Parathyroid adenoma (tissue), 2 donors: ENCODE measurements around the gene CST1.
"Not testable (repeated sequence)": the region's sequence is repeated elsewhere in the genome, so short reads cannot be mapped to it uniquely, and the experiment has no call there.

Experiments used
- H2AFZ ChIP-seq: fragments of 300-600 bp; sonication (generic); one replicate; pipeline ENCODE4 v1.7.0; 2017; ENCODE audit warnings: antibody characterized with exemption, mild to moderate bottlenecking
- H3K27ac ChIP-seq: fragments of 300-600 bp; sonication (generic); one replicate; pipeline ENCODE4 v1.7.0; 2017
- H3K27me3 ChIP-seq: fragments of 300-600 bp; sonication (generic); one replicate; pipeline ENCODE4 v1.7.0; 2017; ENCODE audit warnings: low read length; ENCODE audit not compliant: control insufficient read depth, insufficient read depth
- H3K36me3 ChIP-seq: fragments of 300-600 bp; sonication (generic); one replicate; pipeline ENCODE4 v1.7.0; 2017; ENCODE audit warnings: low read length; ENCODE audit not compliant: control insufficient read depth, insufficient read depth
- H3K4me1 ChIP-seq: fragments of 300-600 bp; sonication (generic); one replicate; pipeline ENCODE4 v1.7.0; 2017; ENCODE audit warnings: control low read depth
- H3K4me2 ChIP-seq: fragments of 300-600 bp; sonication (generic); one replicate; pipeline ENCODE4 v1.7.0; 2017; ENCODE audit warnings: low read length
- H3K4me3 ChIP-seq: fragments of 300-600 bp; sonication (generic); one replicate; pipeline ENCODE4 v1.7.0; 2017; ENCODE audit warnings: low read depth, low read length
- H3K79me2 ChIP-seq: fragments of 300-600 bp; sonication (generic); one replicate; pipeline ENCODE4 v1.7.0; 2017; ENCODE audit warnings: control low read depth
- H3K9ac ChIP-seq: fragments of 300-600 bp; sonication (generic); one replicate; pipeline ENCODE4 v1.7.0; 2017; ENCODE audit warnings: mild to moderate bottlenecking
- H3K9me3 ChIP-seq: fragments of 300-600 bp; sonication (generic); one replicate; pipeline ENCODE4 v1.7.0; 2017; ENCODE audit warnings: low read length; ENCODE audit not compliant: control insufficient read depth
- TF ChIP-seq, protein P1 (sequence below): fragments of 300-600 bp; sonication (generic); IDR thresholded peaks from one replicate; pipeline ENCODE4 v1.7.0; 2017; ENCODE audit warnings: antibody characterized with exemption, mild to moderate bottlenecking
- donor health status: primary hyperparathyroidism.

Gene CST1

DNA sequence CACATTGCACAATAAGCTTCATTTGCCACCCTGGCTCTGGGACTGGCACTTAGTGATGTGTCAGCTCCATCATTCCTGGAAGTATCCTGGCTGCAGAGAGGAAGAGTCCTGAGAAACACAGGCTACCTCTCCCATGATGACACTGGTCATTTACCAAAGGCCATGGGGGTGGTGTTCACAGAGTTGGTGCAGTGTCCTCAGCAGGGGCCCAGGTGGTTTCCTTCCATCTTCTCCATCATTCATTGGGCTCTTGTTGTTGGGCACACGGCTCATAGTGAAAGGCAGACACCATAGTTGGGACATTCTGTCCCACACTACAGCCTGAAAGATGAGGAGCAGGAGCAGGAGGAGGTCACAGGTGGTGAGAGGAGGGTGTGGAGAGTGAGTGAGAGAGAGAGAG, 15.8 kb upstream of the CST1 start:
- H2AFZ ChIP-seq = no peak overlapping the region
- H3K27ac ChIP-seq = no peak overlapping the region
- H3K4me1 ChIP-seq = no peaks in the 10 kb centered on the region
- no peak overlapping the region for H3K4me2 ChIP-seq
- TF ChIP-seq, protein P1, sequence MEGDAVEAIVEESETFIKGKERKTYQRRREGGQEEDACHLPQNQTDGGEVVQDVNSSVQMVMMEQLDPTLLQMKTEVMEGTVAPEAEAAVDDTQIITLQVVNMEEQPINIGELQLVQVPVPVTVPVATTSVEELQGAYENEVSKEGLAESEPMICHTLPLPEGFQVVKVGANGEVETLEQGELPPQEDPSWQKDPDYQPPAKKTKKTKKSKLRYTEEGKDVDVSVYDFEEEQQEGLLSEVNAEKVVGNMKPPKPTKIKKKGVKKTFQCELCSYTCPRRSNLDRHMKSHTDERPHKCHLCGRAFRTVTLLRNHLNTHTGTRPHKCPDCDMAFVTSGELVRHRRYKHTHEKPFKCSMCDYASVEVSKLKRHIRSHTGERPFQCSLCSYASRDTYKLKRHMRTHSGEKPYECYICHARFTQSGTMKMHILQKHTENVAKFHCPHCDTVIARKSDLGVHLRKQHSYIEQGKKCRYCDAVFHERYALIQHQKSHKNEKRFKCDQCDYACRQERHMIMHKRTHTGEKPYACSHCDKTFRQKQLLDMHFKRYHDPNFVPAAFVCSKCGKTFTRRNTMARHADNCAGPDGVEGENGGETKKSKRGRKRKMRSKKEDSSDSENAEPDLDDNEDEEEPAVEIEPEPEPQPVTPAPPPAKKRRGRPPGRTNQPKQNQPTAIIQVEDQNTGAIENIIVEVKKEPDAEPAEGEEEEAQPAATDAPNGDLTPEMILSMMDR = no peak
- no peaks in the 10 kb centered on the region for H3K79me2 ChIP-seq
- no peaks in the 10 kb centered on the region for H3K36me3 ChIP-seq
- H3K9ac ChIP-seq = no peak overlapping the region
- H3K9me3 ChIP-seq = no peaks in the 10 kb centered on the region
- H3K27me3 ChIP-seq = no peaks in the 10 kb centered on the region
- H3K4me3 ChIP-seq = no peak overlapping the region

DNA sequence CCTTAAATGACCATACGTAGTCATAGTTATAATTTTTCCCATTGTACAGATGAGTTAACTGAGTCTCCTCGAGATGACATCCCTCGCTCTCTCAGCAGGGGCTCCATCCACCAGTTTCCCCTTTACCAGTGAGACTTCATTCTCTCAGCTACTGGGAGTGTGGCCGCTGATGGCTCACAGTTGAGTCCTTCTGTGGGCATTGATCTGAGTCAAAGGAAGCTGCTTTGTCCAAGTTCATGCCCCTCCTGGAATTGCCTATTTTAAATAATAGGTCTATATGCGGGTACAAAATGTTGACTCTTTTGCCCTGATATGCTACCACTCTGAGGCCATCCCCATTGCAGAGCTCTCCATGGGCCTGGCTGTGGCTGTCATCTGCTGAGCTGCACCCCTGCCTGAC, 14.8 kb upstream of the CST1 start:
- Histone ChIP-seq H3K4me2 (no peak overlapping the region), H3K9ac (no peak overlapping the region), H3K79me2 (no peaks in the 10 kb centered on the region), H3K4me1 (no peaks in the 10 kb centered on the region), H3K4me3 (no peak overlapping the region), H3K27me3 (no peaks in the 10 kb centered on the region), H3K36me3 (no peaks in the 10 kb centered on the region), H3K27ac (no peak overlapping the region), H2AFZ (no peak overlapping the region), H3K9me3 (no peaks in the 10 kb centered on the region)
- TF ChIP-seq, protein P1 = no peak

DNA sequence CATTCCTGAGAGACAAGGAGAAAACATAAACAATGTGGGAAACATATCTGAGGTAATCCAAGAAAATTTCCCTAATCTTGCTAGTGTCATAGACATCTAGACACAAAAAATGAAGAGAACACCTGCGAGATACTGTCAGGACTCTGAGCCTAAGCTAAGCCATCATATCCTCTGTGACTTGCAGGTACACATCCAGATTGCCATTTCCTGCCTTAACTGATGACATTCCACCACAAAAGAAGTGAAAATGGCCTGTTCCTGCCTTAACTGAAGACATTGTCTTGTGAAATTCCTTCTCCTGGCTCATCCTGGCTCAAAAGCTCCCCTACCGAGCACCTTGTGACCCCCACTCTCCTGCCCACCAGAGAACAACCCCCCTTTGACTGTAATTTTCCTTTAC, 13.9 kb upstream of the CST1 start:
- H3K27ac ChIP-seq, H3K9ac ChIP-seq: not testable (repeated sequence)

DNA sequence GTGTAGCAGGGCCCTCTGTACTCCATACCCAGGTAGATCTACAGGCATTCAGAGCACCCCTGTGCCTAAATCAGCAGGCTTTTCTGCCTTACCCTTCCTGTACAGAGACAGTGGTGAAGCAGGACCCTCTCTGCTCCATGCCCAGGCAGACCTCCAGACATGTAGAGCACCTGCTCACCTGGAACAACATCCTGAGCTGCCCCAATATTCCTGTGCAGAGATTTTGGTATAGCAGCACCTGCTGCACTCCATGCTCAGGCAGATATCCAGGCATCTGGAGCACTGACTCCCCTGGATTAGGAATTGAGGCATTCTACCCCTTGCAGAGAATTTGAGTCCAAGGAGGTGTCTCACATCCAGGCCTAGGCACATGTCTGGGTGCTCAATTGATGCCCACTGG, 12.6 kb upstream of the CST1 start:
- no peaks in the 10 kb centered on the region for H3K27me3 ChIP-seq
- no peaks in the 10 kb centered on the region for H3K9me3 ChIP-seq
- no peak overlapping the region for H3K4me2 ChIP-seq
- no peaks in the 10 kb centered on the region for H3K36me3 ChIP-seq
- no peaks in the 10 kb centered on the region for H3K4me1 ChIP-seq
- no peak overlapping the region for H3K4me3 ChIP-seq
- no peak overlapping the region for H2AFZ ChIP-seq
- TF ChIP-seq, protein P1 = no peak
- no peak overlapping the region for H3K27ac ChIP-seq
- H3K9ac ChIP-seq = no peak overlapping the region
- H3K79me2 ChIP-seq = no peaks in the 10 kb centered on the region

More for the DNA sequence above, 13.9 kb upstream of the CST1 start:
- H3K9me3 ChIP-seq, H3K79me2 ChIP-seq, H3K4me2 ChIP-seq, H3K27me3 ChIP-seq, H3K4me3 ChIP-seq, H3K4me1 ChIP-seq, H3K36me3 ChIP-seq, H2AFZ ChIP-seq: not testable (repeated sequence)

DNA sequence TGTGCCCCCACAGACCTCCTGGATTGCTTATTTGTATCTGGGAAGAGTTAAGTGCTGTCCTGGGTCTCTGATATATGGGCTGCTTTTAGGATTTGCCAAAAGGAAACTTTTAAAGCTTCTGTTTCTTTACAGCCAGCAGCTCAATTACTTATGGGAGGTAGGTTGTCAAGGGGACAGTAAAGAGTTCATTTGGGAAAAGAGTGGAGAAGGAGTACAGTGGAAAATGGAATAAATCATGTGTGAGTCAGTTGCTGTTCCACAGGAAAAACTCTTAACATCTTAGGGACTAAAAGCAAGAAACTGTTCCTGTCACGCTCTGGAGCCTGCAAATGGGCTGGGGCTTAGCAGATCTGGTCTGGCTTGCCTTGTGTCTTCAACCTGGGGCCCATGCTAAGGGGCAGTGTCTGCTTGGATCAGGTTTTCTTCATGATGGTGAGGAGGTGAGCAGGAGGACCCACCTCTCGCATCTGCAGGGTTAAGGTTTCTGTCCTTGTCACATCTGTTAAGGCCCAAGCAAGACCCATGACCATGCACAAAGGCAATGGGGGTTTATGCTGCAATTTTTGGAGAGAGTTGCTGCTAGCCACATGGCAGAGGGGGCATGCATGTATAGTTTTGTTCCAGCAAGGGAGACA, 8.7 kb upstream of the CST1 start:
- no peaks in the 10 kb centered on the region for H3K36me3 ChIP-seq

DNA sequence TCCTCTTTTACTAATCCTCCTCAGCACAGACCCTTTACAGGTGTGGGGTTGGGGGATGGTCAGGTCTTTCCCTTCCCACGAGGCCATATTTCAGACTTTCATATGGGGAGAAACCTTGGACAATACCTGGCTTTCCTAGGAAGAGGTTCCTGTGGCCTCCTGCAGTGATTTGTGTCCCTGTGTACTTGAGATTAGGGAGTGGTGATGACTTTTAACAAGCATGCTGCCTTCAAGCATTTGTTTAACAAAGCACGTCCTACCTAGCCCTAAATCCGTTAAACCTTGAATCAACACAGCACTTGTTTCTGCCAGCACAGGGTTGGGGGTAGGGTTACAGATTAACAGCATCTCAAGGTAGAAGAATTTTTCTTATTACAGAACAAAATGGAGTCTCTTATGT, 6.1 kb upstream of the CST1 start:
- H3K9ac ChIP-seq, H3K4me3 ChIP-seq, H3K27me3 ChIP-seq, H3K4me1 ChIP-seq, H3K36me3 ChIP-seq, H3K79me2 ChIP-seq, H3K9me3 ChIP-seq, H3K27ac ChIP-seq, H3K4me2 ChIP-seq, H2AFZ ChIP-seq: not testable (repeated sequence)

More for the DNA sequence above, 8.7 kb upstream of the CST1 start:
- H3K9me3 ChIP-seq = no peaks in the 10 kb centered on the region
- no peaks in the 10 kb centered on the region for H3K27me3 ChIP-seq
- no peak overlapping the region for H3K4me2 ChIP-seq
- no peak overlapping the region for H3K9ac ChIP-seq
- no peak overlapping the region for H2AFZ ChIP-seq
- TF ChIP-seq, protein P1 = no peak
- H3K4me1 ChIP-seq = no peaks in the 10 kb centered on the region
- no peak overlapping the region for H3K27ac ChIP-seq
- H3K79me2 ChIP-seq = no peaks in the 10 kb centered on the region
- H3K4me3 ChIP-seq = no peak overlapping the region

DNA sequence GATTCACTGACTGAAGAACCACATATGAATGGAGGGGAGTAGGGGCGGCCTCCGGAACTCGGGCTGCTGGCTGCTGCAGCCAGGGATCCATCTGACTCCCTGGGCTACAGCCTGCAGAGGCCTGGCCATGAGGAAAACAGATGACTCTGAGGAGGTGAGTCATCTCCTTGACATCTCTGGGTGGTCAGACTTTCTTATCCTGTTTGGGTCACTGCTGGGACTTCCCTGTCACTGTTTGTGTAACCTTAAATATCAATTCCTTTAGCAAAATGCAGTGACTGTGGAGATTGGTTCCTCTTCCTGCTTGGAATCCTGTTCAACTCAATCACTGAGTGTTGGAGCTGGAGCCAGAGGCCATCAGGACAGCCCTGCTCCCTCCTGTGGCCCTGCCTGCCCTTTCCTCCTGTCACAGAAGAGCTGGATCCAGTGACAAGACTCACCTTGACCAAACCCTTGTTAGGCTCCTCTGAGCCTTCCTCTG, 4.4 kb upstream of the CST1 start:
- H3K9me3 ChIP-seq, H3K9ac ChIP-seq, H3K27ac ChIP-seq, H3K4me3 ChIP-seq, H3K79me2 ChIP-seq, H3K27me3 ChIP-seq, H3K4me2 ChIP-seq, H3K4me1 ChIP-seq, H2AFZ ChIP-seq, H3K36me3 ChIP-seq: not testable (repeated sequence)
